ENCODE measurements around the gene TRIM61.
A peak's percentile ranks its signal among the peaks of the same experiment; 100 is the strongest.
"Not testable (repeated sequence)": the region's sequence is repeated elsewhere in the genome, so short reads cannot be mapped to it uniquely, and the experiment has no call there.

Gene TRIM61

DNA sequence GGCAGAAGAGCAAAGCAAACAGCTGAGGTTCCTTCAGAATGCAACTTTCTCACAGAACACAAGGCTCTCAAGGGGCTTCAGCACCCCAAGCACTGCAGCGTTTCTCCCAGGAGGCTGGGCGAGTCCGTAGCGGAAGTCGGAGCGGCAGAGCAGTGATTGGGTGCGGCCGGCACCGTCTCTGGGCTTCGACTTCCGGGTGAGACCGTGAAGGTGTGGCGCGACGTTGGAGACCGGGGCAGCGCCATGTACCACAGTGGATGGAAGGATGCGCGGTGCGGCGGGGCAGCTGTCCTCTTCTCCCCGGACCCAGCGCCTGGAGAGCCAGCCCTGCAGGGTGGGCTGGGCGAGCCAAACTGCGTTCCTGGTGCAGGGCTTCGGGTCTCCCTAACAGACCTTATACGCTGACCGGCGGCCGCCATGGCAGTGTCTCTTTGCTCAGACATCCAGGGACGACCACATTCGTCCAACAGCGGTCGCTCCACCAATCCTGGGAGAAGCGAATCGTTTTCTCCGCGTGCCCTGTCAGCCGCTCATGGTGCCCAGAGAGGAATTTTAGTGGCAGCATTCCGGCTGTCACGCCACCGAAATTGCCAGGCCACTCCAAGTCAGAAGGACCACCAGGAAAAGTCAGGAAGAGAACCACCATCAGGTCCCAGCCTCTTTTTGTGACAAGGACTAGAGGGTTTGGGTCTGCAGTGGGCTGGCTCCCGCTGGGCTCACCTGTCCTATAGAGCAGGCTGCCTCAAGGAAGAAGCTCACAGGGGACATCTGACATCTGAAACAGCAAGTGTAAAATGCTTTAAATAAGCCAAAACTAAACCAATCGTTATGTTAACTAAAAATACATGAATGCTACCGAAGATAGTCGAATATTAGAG lies 20.5 kb downstream of the TRIM61 start:
- DNase-seq, result peak in 1 of 2 experiments; percentile 73

- no peak for DNase-seq
Observed at GRCh38 chr4:164955107-164955805, 22.2 kb downstream of the TRIM61 start.

DNA sequence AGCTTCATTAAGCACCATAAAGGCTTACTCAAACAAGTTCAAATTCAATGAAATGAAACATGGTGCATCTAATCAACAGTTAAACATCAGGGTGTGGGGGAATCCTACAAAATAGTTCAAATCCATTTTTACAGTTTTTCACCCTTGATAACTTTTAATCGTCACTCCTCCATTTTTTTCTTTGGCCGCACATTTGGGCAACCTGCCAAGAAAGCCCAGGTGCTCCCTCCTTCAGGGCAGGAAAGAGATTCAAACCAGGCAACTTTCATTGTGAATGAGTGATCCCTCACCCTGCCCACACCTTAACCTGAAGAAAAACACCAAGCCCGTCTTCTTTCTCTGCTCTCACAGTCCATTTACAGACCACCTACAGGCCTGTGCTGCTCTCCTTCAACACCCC lies 24.9 kb downstream of the TRIM61 start:
- no peak for DNase-seq

- DNase-seq, result no peak
Observed at GRCh38 chr4:164949448-164950143, 27.9 kb downstream of the TRIM61 start.

DNA sequence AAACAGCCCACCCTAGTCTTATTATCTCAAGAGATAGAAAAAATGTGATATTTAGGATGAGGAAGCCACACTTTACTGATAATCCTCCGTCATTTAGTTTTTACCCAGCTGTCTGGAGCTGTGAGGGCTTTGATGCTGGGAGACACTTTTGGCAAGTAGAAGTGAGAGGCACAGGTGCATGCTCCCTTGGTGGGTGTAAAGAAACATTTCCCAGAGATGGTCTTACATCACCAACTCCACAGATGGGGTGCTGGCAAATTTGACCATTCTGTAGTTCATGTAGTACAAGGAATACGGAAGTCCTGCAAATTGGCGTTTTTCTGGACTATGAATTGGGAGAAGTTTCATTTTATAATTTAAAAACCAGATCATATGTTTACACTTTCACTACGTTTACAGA lies 28.5 kb downstream of the TRIM61 start:
- no peak for DNase-seq

DNA sequence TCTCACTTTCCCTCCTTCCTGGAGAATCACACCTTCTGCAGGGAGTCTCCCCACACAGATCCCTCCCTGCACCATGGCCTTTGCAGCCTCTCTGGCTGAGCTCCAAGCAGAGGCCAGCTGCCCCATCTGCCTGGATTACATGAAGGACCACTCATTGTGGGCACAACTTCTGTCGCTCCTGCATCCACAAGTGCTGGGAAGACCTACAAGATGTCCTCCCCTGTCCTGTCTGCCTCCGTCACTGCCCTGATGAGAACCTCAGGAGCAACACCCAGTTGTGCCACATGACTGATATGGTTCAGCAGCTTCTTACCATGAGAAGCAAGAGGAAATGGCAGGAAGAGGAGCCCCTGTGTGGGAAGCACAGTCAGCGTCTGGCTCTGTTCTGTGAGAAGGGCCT lies 29.5 kb downstream of the TRIM61 start:
- peak in 1 of 2 experiments; percentile 2 for DNase-seq

DNA sequence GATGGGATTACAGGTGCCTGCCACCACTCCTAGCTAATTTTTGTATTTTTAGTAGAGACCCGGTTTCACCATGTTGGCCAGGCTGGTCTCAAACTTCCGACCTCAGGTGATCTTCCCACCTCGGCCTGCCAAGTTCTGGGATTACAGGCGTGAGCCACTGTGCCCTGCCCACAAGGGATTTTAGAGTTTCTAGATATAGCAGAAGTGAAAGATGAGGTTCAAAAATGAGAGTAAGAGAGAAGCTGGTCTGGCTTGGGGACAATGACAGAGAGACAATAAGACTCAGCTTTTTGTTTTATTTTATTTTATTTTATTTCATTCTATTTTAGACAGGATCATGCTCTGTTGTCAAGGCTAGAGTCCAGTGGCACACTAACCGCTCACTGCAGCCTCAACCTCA lies 30.6 kb downstream of the TRIM61 start:
- DNase-seq, result no peak

GRCh38 chr4:164945146-164945545 lies 32.3 kb downstream of the TRIM61 start:
- DNase-seq, result no peak

DNA sequence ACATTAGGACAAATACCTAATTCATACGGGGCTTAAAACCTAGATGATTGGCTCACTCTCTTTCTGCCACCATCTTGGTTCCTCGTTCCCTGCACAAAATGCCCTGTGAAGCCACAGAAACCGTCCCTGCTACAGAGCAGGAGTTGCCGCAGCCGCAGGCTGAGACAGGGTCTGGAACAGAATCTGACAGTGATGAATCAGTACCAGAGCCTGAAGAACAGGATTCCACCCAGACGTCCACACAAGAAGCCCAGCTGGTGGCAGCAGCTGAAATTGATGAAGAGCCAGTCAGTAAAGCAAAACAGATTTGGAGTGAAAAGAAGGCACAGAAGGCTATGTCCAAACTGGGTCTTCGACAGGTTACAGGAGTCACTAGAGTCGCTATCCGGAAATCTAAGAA lies 34.3 kb downstream of the TRIM61 start:
- no peak for DNase-seq

GRCh38 chr4:164937576-164938270 lies 39.7 kb downstream of the TRIM61 start:
- no peak for DNase-seq

- DNase-seq, result not testable (repeated sequence)
Observed at GRCh38 chr4:164935865-164936606, 41.4 kb downstream of the TRIM61 start.

DNA sequence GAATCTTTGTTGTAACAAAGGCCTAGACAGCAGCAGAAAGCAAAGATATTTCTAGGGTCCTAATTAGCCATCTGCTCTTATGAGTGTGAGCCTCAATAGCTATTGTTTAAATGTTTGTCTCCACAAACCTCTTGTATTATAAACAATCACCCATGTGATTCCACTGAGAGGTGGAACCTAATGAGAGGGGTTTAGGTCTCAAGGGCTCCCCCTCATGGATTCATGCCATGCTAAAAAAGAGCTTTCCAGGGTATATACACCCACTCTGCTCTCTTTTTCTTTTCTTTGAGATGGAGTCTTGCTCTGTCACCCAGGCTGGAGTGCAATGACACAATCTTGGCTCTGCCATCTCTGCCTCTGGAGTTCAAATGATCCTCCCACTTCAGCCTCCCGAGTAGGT lies 42.1 kb downstream of the TRIM61 start:
- DNase-seq, result no peak

DNA sequence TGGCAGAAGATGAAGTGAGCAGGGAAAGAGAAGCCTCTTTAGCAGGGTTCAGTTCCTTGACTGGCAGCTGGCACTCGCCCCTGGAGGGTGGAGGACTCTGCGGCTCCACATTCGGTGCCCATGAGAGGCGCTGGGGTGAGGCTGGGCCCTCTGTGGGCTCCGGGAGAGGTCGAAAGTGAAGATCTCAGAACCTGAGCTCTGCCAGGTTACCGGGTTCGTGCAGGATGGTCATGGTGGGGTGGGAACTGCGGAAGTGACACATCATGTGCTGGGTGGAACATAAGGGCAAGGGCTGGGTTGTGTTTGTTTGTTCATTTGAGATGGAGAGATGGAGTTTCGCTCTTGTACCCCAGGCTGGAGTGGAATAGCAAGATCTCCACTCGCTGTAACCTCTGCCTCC lies 44.2 kb downstream of the TRIM61 start:
- no peak for DNase-seq

DNA sequence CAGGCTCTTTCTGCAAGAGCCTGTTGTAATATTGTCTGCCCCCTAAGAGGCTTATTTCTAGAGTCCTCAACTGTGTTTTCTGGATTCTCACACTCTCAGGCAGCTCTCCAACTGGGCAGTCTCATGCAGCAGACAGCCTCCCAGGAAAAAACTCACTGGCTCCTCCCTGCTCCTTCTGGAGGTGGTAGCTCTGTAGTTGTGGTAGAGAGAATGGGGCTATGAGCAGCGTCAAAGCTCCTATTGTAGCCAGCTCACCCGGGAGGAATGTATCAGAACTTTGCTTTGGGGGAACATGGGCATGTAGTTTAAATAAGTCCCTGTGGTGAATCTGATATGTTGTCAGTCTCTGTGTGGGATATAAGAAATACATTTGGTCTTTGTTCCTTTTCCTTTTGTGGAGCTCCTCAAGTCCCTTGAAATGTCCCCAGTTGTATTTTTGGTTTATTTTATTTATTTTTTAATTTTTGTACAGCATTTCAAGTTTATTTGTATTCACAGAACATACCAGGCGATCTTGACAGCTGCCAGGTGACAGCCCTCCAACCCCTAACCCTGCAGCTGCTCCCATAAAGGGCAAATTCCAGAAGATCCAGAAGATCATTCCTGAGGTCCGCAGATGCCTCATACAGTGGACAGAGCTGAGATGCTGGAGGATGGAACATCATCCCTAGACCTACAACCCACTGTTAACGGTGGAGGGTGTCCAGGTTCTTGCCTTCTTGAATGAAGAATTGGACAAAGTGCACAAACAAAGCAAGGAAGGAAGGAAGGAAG lies 45.7 kb downstream of the TRIM61 start:
- DNase-seq, result no peak

DNA sequence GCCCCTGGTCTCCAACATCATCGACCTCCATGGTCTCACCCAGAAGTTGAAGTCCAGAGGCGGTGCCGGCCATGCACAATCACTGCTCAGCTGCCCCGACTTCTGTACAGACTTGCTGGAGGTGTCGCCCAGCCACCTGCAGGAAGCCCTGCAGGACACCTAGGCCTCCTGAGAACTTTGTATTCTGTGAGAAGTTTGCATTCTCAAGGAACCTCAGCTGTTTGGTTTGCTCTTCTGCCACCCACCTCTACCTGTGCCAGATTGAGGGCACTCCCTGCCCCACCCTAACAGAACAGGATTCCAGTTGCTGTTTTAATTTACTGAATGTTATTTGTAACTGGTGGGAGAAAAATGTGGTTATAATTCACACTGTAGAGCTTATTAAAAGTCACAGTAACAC lies 46.8 kb downstream of the TRIM61 start:
- DNase-seq, result no peak

DNA sequence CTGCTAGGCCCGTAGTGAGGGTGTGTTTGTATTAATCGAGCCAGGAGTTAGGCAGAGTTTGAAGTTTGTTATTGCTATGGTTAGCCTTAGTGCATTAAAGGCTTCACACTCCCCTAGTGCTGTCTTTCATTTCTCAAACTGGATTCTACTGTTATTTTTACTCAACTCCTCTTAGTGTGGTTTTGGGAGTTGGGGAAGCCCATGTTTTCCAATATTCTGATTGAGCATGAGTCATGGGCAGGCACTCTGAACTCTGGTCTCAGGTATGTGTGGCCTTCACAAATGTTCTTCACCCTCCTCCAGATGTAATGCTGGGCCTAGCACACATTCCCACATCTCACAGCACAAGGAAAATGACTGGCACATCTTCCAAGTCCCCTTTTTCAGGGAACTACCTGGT lies 50.4 kb downstream of the TRIM61 start:
- DNase-seq, result not testable (repeated sequence)

DNA sequence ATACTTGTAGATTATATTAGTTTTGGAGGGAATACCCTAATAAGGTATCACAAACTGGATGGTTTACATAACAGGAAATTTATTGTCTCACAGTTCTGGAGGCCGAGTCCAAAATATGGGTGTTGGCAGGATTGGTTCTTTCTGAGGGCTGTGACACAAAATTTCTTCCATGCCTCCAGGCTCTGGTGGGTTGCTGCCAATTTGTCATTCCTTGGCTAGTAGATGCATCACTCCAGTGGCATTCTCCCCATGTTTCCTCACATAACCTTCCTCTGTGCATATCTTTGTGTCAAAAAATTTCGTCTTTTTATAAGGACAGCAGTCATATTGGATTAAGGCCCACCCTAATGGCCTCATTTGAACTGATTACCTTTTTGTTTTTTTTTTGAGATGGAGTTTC lies 51.2 kb downstream of the TRIM61 start:
- DNase-seq, result no peak

- no peak for DNase-seq
Observed at GRCh38 chr4:164924670-164925238, 52.7 kb downstream of the TRIM61 start.

GRCh38 chr4:164918956-164919355 lies 58.5 kb downstream of the TRIM61 start:
- DNase-seq, result no peak

All from NCI-H446 (cell line).